Measurements from ENCODE around the gene PYM1.

The PYM1 gene

DNA sequence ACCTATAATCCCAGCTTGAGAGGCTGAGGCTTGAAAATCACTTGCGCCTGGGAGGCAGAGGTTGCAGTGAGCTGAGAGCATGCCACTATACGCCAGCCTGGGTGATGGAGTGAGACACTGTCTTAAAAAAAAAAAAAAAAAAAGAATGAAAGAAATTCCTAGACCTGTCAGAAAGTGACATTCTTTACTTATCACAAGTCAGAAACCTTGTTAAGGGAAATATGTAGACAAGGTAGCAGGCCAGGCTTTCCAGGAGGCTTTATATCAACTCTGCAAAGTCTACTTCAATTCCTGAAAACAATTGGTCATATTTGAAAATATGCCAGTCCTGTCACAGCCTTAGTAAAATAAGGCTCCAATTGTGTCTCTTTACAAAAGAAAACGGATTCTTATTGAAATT is 65.8 kb downstream of the PYM1 start:
- Histone ChIP-seq H3K9me3 (ENCODE audit: severe bottlenecking) (peaks cover 3% of the 10 kb centered on the region), H3K36me3 (ENCODE audit: low read depth) (no peaks in the 10 kb centered on the region), H3K27me3 (ENCODE audit: insufficient read depth, poor library complexity, severe bottlenecking) (no peaks in the 10 kb centered on the region), H3K27ac (ENCODE audit: poor library complexity, severe bottlenecking) (no peak overlapping the region), H3K4me1 (ENCODE audit: insufficient read depth, poor library complexity, severe bottlenecking) (no peaks in the 10 kb centered on the region), H3K4me3 (ENCODE audit: severe bottlenecking) (no peak overlapping the region)
- ATAC-seq (ENCODE audit: low read depth) = no peak
- TF ChIP-seq, protein P1, sequence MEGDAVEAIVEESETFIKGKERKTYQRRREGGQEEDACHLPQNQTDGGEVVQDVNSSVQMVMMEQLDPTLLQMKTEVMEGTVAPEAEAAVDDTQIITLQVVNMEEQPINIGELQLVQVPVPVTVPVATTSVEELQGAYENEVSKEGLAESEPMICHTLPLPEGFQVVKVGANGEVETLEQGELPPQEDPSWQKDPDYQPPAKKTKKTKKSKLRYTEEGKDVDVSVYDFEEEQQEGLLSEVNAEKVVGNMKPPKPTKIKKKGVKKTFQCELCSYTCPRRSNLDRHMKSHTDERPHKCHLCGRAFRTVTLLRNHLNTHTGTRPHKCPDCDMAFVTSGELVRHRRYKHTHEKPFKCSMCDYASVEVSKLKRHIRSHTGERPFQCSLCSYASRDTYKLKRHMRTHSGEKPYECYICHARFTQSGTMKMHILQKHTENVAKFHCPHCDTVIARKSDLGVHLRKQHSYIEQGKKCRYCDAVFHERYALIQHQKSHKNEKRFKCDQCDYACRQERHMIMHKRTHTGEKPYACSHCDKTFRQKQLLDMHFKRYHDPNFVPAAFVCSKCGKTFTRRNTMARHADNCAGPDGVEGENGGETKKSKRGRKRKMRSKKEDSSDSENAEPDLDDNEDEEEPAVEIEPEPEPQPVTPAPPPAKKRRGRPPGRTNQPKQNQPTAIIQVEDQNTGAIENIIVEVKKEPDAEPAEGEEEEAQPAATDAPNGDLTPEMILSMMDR (IDR thresholded peaks at IDR 0.05; ENCODE audit: poor library complexity, severe bottlenecking) = no peak
- DNase-seq (ENCODE audit: low spot score) = no peak

DNA sequence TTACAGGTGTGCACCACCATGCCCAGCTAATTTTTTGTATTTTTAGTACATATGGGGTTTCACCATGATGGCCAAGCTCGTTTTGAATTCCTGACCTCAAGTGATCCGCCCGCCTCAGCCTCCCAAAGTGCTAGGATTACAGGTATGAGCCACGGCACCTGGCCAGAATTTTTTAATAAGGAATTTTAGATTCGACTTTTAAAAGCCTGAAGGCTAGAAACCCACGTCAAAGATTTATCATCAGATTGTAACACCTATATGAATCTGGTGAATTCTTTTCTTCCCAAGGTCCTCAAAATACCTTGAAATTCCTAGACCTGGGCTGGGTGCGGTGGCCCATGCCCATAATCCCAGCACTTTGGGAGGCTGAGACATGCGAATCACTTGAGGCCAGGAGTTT is 66.3 kb downstream of the PYM1 start:
- no peak overlapping the region for H3K27ac ChIP-seq (ENCODE audit: poor library complexity, severe bottlenecking)
- no peak overlapping the region for H3K4me3 ChIP-seq (ENCODE audit: severe bottlenecking)
- no peaks in the 10 kb centered on the region for H3K36me3 ChIP-seq (ENCODE audit: low read depth)
- no peaks in the 10 kb centered on the region for H3K27me3 ChIP-seq (ENCODE audit: insufficient read depth, poor library complexity, severe bottlenecking)
- no peak for DNase-seq (ENCODE audit: low spot score)
- peaks cover 3% of the 10 kb centered on the region for H3K9me3 ChIP-seq (ENCODE audit: severe bottlenecking)
- ATAC-seq (ENCODE audit: low read depth) = no peak
- H3K4me1 ChIP-seq (ENCODE audit: insufficient read depth, poor library complexity, severe bottlenecking) = no peaks in the 10 kb centered on the region
- TF ChIP-seq, protein P1 (IDR thresholded peaks at IDR 0.05; ENCODE audit: poor library complexity, severe bottlenecking) = no peak

DNA sequence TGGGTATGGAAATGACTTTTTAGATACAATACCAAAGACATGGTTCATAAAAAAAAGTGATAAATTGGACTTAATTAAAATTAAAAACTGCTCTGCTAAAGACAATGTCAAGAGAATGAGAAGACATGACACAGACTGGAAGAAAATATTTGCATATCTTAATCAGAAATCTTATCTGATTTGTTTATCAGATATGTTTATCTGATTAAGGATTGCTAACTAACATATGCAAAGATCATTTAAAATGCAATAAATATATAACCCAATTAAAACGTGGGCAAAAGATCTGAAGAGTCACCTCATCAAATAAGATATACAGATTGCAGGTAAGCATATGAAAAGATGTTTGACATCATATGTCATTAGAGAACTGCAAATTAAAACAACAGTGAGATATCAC is 75.0 kb downstream of the PYM1 start:
- peaks cover 6% of the 10 kb centered on the region for H3K4me1 ChIP-seq (ENCODE audit: insufficient read depth, poor library complexity, severe bottlenecking)
- no peak overlapping the region for H3K27ac ChIP-seq (ENCODE audit: poor library complexity, severe bottlenecking)
- TF ChIP-seq, protein P1 (IDR thresholded peaks at IDR 0.05; ENCODE audit: poor library complexity, severe bottlenecking) = no peak
- no peaks in the 10 kb centered on the region for H3K36me3 ChIP-seq (ENCODE audit: low read depth)
- DNase-seq (ENCODE audit: low spot score) (no peak), ATAC-seq (ENCODE audit: low read depth) (no peak)
- no peaks in the 10 kb centered on the region for H3K9me3 ChIP-seq (ENCODE audit: severe bottlenecking)
- H3K27me3 ChIP-seq (ENCODE audit: insufficient read depth, poor library complexity, severe bottlenecking) = no peaks in the 10 kb centered on the region
- no peak overlapping the region for H3K4me3 ChIP-seq (ENCODE audit: severe bottlenecking)

All from RWPE2 (cell line).